PFSK-1 (cell line): ENCODE data around the gene GSTA2.

Experiments
- FOXP2 ChIP-seq: optimal IDR thresholded peaks from 2 replicates; pipeline ENCODE3; 2011; ENCODE audit warnings: borderline replicate concordance, control low read depth, inconsistent platforms; ENCODE audit not compliant: insufficient read depth; ENCODE audit errors: extremely low read length, extremely low read depth
- POLR2AphosphoS5 ChIP-seq: IDR thresholded peaks from 2 replicates; pipeline ENCODE4 v1.6.1; 2012; ENCODE audit warnings: low read depth, mild to moderate bottlenecking, control low read depth, low read length, moderate library complexity
- REST ChIP-seq, 2 experiments: IDR thresholded peaks; 2 replicates each; pipeline versions ENCODE4 v1.6.1 to v1.8.0; 2011 to 2012; ENCODE audit warnings: low read depth in 2 of 2, low read length in 2 of 2, control low read depth in 1 of 2, inconsistent platforms in 1 of 2, mild to moderate bottlenecking in 1 of 2, moderate library complexity in 1 of 2; ENCODE audit not compliant: insufficient read depth in 1 of 2
- SIN3A ChIP-seq: IDR thresholded peaks from 2 replicates; pipeline ENCODE4 v1.6.1; 2012; ENCODE audit warnings: mild to moderate bottlenecking, low read length, moderate library complexity, borderline replicate concordance; ENCODE audit not compliant: insufficient read depth
- TAF1 ChIP-seq: IDR thresholded peaks from 2 replicates; pipeline ENCODE4 v1.6.1; 2012; ENCODE audit warnings: low read length, control low read depth, borderline replicate concordance; ENCODE audit not compliant: insufficient read depth

GSTA2 gene

DNA sequence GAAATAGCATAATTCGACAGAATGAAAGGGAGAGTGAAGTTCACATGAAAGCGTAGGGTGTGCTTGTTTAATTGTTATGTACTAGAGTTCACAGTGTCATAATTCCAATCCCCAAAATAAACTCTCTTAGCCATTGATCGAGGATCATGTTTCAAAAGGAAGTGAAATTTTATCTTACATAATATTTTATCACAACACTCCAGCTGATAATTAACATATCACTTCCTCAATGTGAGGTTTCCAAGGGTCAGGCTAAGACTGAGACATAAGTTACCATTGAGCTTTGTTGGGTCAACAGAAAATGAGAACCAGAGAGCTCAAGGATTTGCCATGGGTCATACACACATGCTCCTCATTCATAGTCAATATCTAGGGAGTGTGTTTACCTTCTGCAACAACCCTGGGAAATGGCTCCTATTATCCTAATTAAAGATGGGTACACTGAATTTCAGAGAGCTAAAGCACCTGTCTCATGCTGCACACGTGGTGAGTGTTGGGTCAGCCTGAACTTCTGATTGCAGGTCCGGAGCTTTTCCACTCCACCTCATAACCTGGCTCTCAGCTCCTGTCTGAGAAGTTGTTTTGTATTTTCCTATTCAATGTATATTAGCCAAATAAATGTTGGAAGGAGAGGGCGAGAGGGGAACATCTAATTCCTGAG lies 3.0 kb downstream of the GSTA2 start:
- TF ChIP-seq REST (IDR thresholded peaks at IDR 0.05; ENCODE audit: insufficient read depth in 1 of 2, low read depth in 2 of 2, low read length in 2 of 2) (no peak), SIN3A (no peak), TAF1 (no peak), FOXP2 (no peak), POLR2AphosphoS5 (no peak)

DNA sequence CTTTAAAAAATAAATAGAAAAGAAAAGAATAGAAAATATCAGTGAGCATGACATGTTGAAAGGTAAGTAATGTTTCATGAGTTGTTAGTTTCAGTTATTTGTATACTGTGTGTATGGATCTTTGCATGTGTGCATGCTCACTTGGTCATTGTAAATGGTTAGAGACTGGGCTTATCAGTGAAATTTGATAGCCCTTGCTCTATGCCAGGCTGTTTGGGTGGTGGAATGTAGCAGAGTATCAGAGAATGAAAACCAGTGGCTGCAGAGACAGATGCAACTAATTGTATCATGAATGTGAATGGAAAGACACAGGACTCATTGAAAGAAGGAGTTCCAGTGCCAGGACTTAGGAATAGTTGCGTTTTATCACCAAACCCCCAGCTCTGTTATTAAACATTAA lies 4.2 kb downstream of the GSTA2 start:
- no peak for TF ChIP-seq FOXP2
- TF ChIP-seq TAF1 = no peak
- TF ChIP-seq SIN3A = no peak
- TF ChIP-seq POLR2AphosphoS5 = no peak
- no peak for TF ChIP-seq REST (IDR thresholded peaks at IDR 0.05; ENCODE audit: insufficient read depth in 1 of 2, low read depth in 2 of 2, low read length in 2 of 2)

DNA sequence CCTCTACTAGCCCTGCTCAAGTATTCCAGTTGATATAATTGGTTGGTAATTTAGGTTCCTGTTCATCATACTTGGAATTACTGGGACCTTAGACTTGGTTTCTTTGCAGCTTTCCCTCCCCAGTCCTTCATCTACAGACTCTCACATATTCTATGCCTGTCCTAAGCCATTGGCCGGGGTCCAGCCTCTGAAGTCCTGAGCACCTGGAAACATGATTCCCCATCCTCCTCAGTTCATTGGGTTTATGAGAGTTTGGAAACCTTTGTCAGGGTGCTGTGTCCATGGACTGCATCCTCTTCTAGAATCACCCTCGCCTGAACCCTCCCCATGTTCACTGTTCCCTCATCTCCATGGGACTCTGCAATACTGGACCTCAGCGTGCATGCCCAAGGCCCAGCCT lies 8.8 kb downstream of the GSTA2 start:
- TF ChIP-seq SIN3A = no peak
- no peak for TF ChIP-seq FOXP2
- TF ChIP-seq TAF1 = no peak
- TF ChIP-seq POLR2AphosphoS5 = no peak
- no peak for TF ChIP-seq REST (IDR thresholded peaks at IDR 0.05; ENCODE audit: insufficient read depth in 1 of 2, low read depth in 2 of 2, low read length in 2 of 2)

- no peak for TF ChIP-seq FOXP2
- no peak for TF ChIP-seq REST (IDR thresholded peaks at IDR 0.05; ENCODE audit: insufficient read depth in 1 of 2, low read depth in 2 of 2, low read length in 2 of 2)
- TF ChIP-seq SIN3A = no peak
- no peak for TF ChIP-seq TAF1
- TF ChIP-seq POLR2AphosphoS5 = no peak
Observed at GRCh38 chr6:52752310-52752709, 11.0 kb downstream of the GSTA2 start.
